ENCODE results near the gene TDRKH. TPM values are rescaled to one million over a fixed set of nuclear protein-coding genes. Genes with fewer than 3 reads are reported as not detected.
"Not testable (repeated sequence)": the region's sequence is repeated elsewhere in the genome, so short reads cannot be mapped to it uniquely, and the experiment has no call there.

Gene TDRKH
- total and polyA plus RNA-seq, 7 experiments from 2014 or later: 7.7 to 23.1 (median 17.4) TPM

DNA sequence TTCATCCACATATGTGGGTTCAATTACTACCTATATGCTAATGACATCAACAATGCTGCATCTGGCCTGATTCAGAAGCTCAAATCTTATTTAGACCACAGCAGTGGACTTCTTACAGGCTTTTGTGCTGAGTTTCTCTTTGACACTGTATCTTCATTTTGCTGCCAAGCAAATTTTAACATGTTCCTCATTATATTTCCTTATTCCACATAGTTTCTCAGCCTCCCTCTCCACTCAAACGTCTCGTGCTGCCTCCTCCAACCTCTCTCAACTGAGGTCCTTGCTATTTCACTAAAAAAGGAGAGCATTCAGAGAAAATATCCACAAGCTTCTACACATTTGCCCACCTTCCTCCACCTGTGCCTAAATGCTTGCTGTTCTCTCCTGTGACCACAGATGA lies 6.5 kb downstream of the TDRKH start:
- Mint-ChIP-seq H3K9me3 (no peaks in the 10 kb centered on the region), H3K4me3 (no peak overlapping the region), H3K36me3 (peaks cover 5 to 19% (median 15%) of the 10 kb centered on the region in 5 donors), H3K27me3 (no peaks in the 10 kb centered on the region), H3K4me1 (peaks cover 0 to 6% (median 2%) of the 10 kb centered on the region in 7 donors), H3K27ac (no peak overlapping the region)
- Histone ChIP-seq H3K9me3 (ENCODE audit: control insufficient read depth in 2 of 3, low read length in 3 of 3) (no peaks in the 10 kb centered on the region), H3K27me3 (ENCODE audit: control insufficient read depth in 2 of 2, insufficient read depth in 2 of 2, low read length in 2 of 2) (no peaks in the 10 kb centered on the region), H3K4me3 (ENCODE audit: low read length) (no peak overlapping the region), H3K4me1 (ENCODE audit: control insufficient read depth in 2 of 2, insufficient read depth in 2 of 2, low read length in 2 of 2) (no peaks in the 10 kb centered on the region), H3K27ac (ENCODE audit: low read depth, low read length) (no peak overlapping the region), H3K36me3 (ENCODE audit: control insufficient read depth in 2 of 3, insufficient read depth in 3 of 3, low read length in 3 of 3) (peaks cover 0 to 32% (median 5%) of the 10 kb centered on the region in 3 experiments)
- ChIA-PET CTCF (no interaction called here), POLR2A (no interaction called here)
- intact Hi-C loops (cut with micrococcal nuclease): no loop called here
- no peak for DNase-seq
- no peak for ATAC-seq

DNA sequence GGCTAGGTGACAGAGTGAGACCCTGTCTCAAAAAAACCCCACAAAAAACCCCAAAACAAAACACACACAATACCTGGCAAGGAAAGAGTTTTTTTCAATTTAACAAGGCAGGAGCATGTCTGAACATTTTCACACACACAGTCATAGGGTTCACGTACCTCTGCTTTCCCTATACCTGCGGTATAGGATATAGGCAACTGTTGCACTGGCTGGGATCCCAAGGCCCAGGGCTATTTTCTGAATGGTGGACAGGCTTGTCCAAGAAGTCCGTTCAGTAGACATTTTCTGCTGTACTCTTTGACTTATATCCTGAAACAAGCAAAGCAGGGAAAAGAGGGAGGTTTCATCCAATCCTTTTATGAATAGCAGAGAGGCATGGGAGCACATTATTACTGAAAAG lies 7.6 kb downstream of the TDRKH start:
- no peak for DNase-seq
- intact Hi-C loops (cut with micrococcal nuclease): no loop called here
- Histone ChIP-seq H3K36me3 (ENCODE audit: control insufficient read depth in 2 of 3, insufficient read depth in 3 of 3, low read length in 3 of 3) (peaks cover 0 to 42% (median 5%) of the 10 kb centered on the region in 3 experiments), H3K27ac (ENCODE audit: low read depth, low read length) (no peak overlapping the region), H3K4me3 (ENCODE audit: low read length) (no peak overlapping the region), H3K4me1 (ENCODE audit: control insufficient read depth in 2 of 2, insufficient read depth in 2 of 2, low read length in 2 of 2) (no peaks in the 10 kb centered on the region), H3K27me3 (ENCODE audit: control insufficient read depth in 2 of 2, insufficient read depth in 2 of 2, low read length in 2 of 2) (no peaks in the 10 kb centered on the region), H3K9me3 (ENCODE audit: control insufficient read depth in 2 of 3, low read length in 3 of 3) (no peaks in the 10 kb centered on the region)
- Mint-ChIP-seq H3K4me1 (peaks cover 0 to under 1% (median 0%) of the 10 kb centered on the region in 7 donors), H3K27me3 (no peaks in the 10 kb centered on the region), H3K4me3 (no peak overlapping the region), H3K9me3 (no peaks in the 10 kb centered on the region), H3K36me3 (peaks cover 6 to 27% (median 15%) of the 10 kb centered on the region in 5 donors), H3K27ac (no peak overlapping the region)
- POLR2A ChIA-PET: no interaction called here
- CTCF ChIA-PET: no interaction called here
- no peak for ATAC-seq

GRCh38 chr1:151782026-151782425 lies 8.3 kb downstream of the TDRKH start:
- H3K9me3 ChIP-seq (ENCODE audit: control insufficient read depth in 2 of 3, low read length in 3 of 3); H3K27me3 Mint-ChIP-seq; H3K27ac Mint-ChIP-seq; H3K4me1 ChIP-seq (ENCODE audit: control insufficient read depth in 2 of 2, insufficient read depth in 2 of 2, low read length in 2 of 2); intact Hi-C loops (cut with micrococcal nuclease); H3K27ac ChIP-seq (ENCODE audit: low read depth, low read length); POLR2A ChIA-PET; H3K9me3 Mint-ChIP-seq; H3K4me1 Mint-ChIP-seq; H3K27me3 ChIP-seq (ENCODE audit: control insufficient read depth in 2 of 2, insufficient read depth in 2 of 2, low read length in 2 of 2); H3K4me3 ChIP-seq (ENCODE audit: low read length); DNase-seq; ATAC-seq; H3K4me3 Mint-ChIP-seq: not testable (repeated sequence)
- peaks cover 6 to 27% (median 15%) of the 10 kb centered on the region in 5 donors for H3K36me3 Mint-ChIP-seq
- CTCF ChIA-PET: interaction anchor here (0.6 kb wide), 1 partner anchor 173 kb away, joined by 3 read pairs; no protein-coding TSS in a partner anchor
- peaks cover 0 to 42% (median 5%) of the 10 kb centered on the region in 3 experiments for H3K36me3 ChIP-seq (ENCODE audit: control insufficient read depth in 2 of 3, insufficient read depth in 3 of 3, low read length in 3 of 3)

DNA sequence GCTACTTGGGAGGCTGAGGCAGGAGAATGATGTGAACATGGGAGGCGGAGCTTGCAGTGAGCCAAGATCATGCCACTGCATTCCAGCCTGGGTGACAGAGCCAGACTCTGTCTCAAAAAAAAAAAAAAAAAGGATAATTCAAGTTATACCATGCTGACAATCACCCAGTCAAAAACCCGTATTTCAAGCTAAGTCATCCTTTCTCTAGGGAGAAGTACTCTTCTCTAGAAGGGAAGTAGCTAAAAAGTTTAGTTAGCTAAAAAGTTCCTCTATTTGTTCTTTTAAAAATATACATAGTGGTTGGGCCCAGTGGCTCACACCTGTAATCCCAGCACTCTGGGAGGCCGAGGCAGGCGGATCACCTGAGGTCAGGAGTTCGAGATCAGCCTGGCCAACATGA lies 9.6 kb downstream of the TDRKH start:
- H3K9me3 ChIP-seq (ENCODE audit: control insufficient read depth in 2 of 3, low read length in 3 of 3); H3K27me3 ChIP-seq (ENCODE audit: control insufficient read depth in 2 of 2, insufficient read depth in 2 of 2, low read length in 2 of 2); H3K27me3 Mint-ChIP-seq; DNase-seq; intact Hi-C loops (cut with micrococcal nuclease); H3K4me1 Mint-ChIP-seq; H3K4me3 ChIP-seq (ENCODE audit: low read length); H3K4me3 Mint-ChIP-seq; ATAC-seq; H3K4me1 ChIP-seq (ENCODE audit: control insufficient read depth in 2 of 2, insufficient read depth in 2 of 2, low read length in 2 of 2); H3K27ac Mint-ChIP-seq; H3K27ac ChIP-seq (ENCODE audit: low read depth, low read length); CTCF ChIA-PET; H3K9me3 Mint-ChIP-seq; POLR2A ChIA-PET: not testable (repeated sequence)
- H3K36me3 ChIP-seq (ENCODE audit: control insufficient read depth in 2 of 3, insufficient read depth in 3 of 3, low read length in 3 of 3): peaks cover 0 to 51% (median 5%) of the 10 kb centered on the region in 3 experiments
- H3K36me3 Mint-ChIP-seq: peaks cover 6 to 36% (median 15%) of the 10 kb centered on the region in 5 donors

- no peak for ATAC-seq
- Mint-ChIP-seq H3K27me3 (no peaks in the 10 kb centered on the region), H3K4me3 (no peak overlapping the region), H3K9me3 (no peaks in the 10 kb centered on the region), H3K4me1 (no peaks in the 10 kb centered on the region), H3K27ac (no peak overlapping the region), H3K36me3 (peaks cover 10 to 44% (median 15%) of the 10 kb centered on the region in 5 donors)
- Histone ChIP-seq H3K27me3 (ENCODE audit: control insufficient read depth in 2 of 2, insufficient read depth in 2 of 2, low read length in 2 of 2) (no peaks in the 10 kb centered on the region), H3K4me3 (ENCODE audit: low read length) (no peak overlapping the region), H3K27ac (ENCODE audit: low read depth, low read length) (no peak overlapping the region), H3K9me3 (ENCODE audit: control insufficient read depth in 2 of 3, low read length in 3 of 3) (no peaks in the 10 kb centered on the region), H3K36me3 (ENCODE audit: control insufficient read depth in 2 of 3, insufficient read depth in 3 of 3, low read length in 3 of 3) (peaks cover 0 to 60% (median 5%) of the 10 kb centered on the region in 3 experiments), H3K4me1 (ENCODE audit: control insufficient read depth in 2 of 2, insufficient read depth in 2 of 2, low read length in 2 of 2) (no peaks in the 10 kb centered on the region)
- no peak for DNase-seq
- CTCF ChIA-PET: no interaction called here
- intact Hi-C loops (cut with micrococcal nuclease): no loop called here
- POLR2A ChIA-PET: interaction anchor here (0.9 kb wide), 1 partner anchor 10 kb away, joined by 3 read pairs; the partner anchor contains the start of gene TDRKH
Observed at GRCh38 chr1:151779852-151780251, 10.4 kb downstream of the TDRKH start.

GRCh38 chr1:151777317-151777716 lies 13.0 kb downstream of the TDRKH start:
- peaks cover 0 to 70% (median 5%) of the 10 kb centered on the region in 3 experiments for H3K36me3 ChIP-seq (ENCODE audit: control insufficient read depth in 2 of 3, insufficient read depth in 3 of 3, low read length in 3 of 3)
- Mint-ChIP-seq H3K27me3 (no peaks in the 10 kb centered on the region), H3K27ac (no peak overlapping the region), H3K36me3 (peaks cover 10 to 60% (median 15%) of the 10 kb centered on the region in 5 donors), H3K9me3 (no peaks in the 10 kb centered on the region), H3K4me1 (no peaks in the 10 kb centered on the region), H3K4me3 (no peak overlapping the region)
- ChIA-PET CTCF (no interaction called here), POLR2A (no interaction called here)
- no peak overlapping the region for H3K27ac ChIP-seq (ENCODE audit: low read depth, low read length)
- no peaks in the 10 kb centered on the region for H3K9me3 ChIP-seq (ENCODE audit: control insufficient read depth in 2 of 3, low read length in 3 of 3)
- DNase-seq (no peak), ATAC-seq (no peak)
- no peak overlapping the region for H3K4me3 ChIP-seq (ENCODE audit: low read length)
- no peaks in the 10 kb centered on the region for H3K27me3 ChIP-seq (ENCODE audit: control insufficient read depth in 2 of 2, insufficient read depth in 2 of 2, low read length in 2 of 2)
- H3K4me1 ChIP-seq (ENCODE audit: control insufficient read depth in 2 of 2, insufficient read depth in 2 of 2, low read length in 2 of 2): no peaks in the 10 kb centered on the region
- intact Hi-C loops (cut with micrococcal nuclease): no loop called here

DNA sequence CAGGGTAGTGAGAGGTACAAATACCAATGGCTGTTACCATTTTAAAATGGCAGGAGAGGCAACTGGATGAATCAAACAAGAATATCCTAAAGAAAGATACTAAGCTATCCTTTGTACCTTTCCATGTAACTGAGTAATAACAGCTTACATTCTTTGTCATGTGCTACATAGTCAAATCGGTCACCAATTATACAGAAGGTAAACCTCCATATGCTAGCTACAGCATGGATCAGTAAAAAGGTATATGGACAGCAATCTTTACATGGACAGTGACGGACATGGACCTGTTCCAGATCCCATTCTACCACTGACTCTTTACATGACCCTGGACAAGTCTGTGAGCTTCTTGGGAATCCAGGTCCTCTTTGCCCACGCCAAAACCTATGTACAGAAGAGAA lies 13.6 kb downstream of the TDRKH start:
- H3K36me3 ChIP-seq (ENCODE audit: control insufficient read depth in 2 of 3, insufficient read depth in 3 of 3, low read length in 3 of 3): peaks cover 0 to 64% (median 5%) of the 10 kb centered on the region in 3 experiments
- DNase-seq: no peak
- Mint-ChIP-seq H3K27ac (no peak overlapping the region), H3K27me3 (no peaks in the 10 kb centered on the region), H3K4me3 (no peak overlapping the region), H3K4me1 (no peaks in the 10 kb centered on the region), H3K9me3 (no peaks in the 10 kb centered on the region), H3K36me3 (peaks cover 10 to 60% (median 15%) of the 10 kb centered on the region in 5 donors)
- no peaks in the 10 kb centered on the region for H3K4me1 ChIP-seq (ENCODE audit: control insufficient read depth in 2 of 2, insufficient read depth in 2 of 2, low read length in 2 of 2)
- ChIA-PET CTCF (no interaction called here), POLR2A (no interaction called here)
- intact Hi-C loops (cut with micrococcal nuclease): no loop called here
- ATAC-seq: no peak
- no peak overlapping the region for H3K4me3 ChIP-seq (ENCODE audit: low read length)
- no peaks in the 10 kb centered on the region for H3K9me3 ChIP-seq (ENCODE audit: control insufficient read depth in 2 of 3, low read length in 3 of 3)
- no peaks in the 10 kb centered on the region for H3K27me3 ChIP-seq (ENCODE audit: control insufficient read depth in 2 of 2, insufficient read depth in 2 of 2, low read length in 2 of 2)
- H3K27ac ChIP-seq (ENCODE audit: low read depth, low read length): no peak overlapping the region

Measured in naive thymus-derived CD4-positive, alpha-beta T cell (primary cell).